ENCODE results near the gene SNAP29. TPM values are rescaled to one million over a fixed set of nuclear protein-coding genes. Genes with fewer than 3 reads are reported as not detected.
"Not testable (repeated sequence)": the region's sequence is repeated elsewhere in the genome, so short reads cannot be mapped to it uniquely, and the experiment has no call there.

SNAP29 gene
- polyA plus RNA-seq, 1 experiment: 45.5 TPM

DNA sequence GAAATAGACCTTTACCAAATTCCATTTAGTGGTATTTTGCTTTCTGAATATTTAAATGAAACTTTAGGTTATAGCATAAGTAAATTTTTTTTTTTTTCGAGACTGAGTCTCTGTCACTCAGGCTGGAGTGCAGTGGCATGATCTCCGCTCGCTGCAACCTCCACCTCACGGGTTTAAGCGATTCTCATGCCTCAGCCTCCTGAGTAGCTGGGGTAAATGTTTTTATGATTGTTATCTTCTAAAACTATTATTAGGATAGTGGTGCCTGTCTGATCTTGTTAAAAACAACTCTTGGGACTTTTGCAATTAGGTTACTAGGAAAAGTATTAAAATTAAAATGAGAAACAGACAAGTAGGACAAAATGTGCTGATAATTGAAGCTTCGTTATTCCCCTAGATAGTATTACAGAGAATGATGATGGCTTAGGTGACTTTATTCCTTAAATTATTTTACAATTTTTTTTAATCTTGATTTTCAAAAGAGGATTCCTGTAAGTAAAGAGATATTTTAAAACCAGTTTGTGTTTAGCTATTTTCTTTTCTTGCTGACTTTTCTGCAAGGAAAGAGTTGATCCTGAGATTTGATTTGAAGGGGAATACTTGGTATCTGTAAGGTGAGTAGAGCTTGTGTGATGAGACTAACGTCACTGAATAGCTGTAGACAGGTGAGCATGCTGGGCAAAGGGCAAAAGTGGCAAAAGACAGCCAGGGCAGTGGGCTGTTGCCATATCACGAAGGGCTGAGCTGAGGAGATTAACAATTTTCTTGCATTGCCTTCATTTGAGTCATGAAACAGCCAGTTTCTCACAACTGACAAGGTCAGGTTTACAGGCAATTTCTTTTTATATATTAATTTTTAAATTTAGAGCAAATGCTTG, 79.2 kb downstream of the SNAP29 start:
- no peaks in the 10 kb centered on the region for H3K27me3 ChIP-seq (ENCODE audit: control insufficient read depth, insufficient read depth, low read length)
- CTCF ChIA-PET: interaction anchor here (0.6 to 1.4 kb wide), 4 partner anchors 17 to 52 kb away, joined by 3 to 8 read pairs (median 5); partner anchors contain the start of gene CRKL
- POLR2A ChIA-PET: interaction anchor here (0.7 kb wide), 1 partner anchor 65 kb away, joined by 3 read pairs; no protein-coding TSS in a partner anchor
- H3K4me3 ChIP-seq (ENCODE audit: low read depth, low read length): no peak overlapping the region
- no peak overlapping the region for H3K27ac ChIP-seq (ENCODE audit: low read depth, low read length)
- no peaks in the 10 kb centered on the region for H3K9me3 ChIP-seq (ENCODE audit: control insufficient read depth, insufficient read depth, low read length)
- TF ChIP-seq CTCF (IDR thresholded peaks at IDR 0.05; ENCODE audit: low read depth, low read length): no peak
- no peak for DNase-seq (ENCODE audit: low read depth, low spot score)

- POLR2A ChIA-PET: interaction anchor here (0.6 to 0.7 kb wide), 4 partner anchors 18 to 517 kb away, joined by 3 to 12 read pairs (median 4); no protein-coding TSS in a partner anchor
- CTCF ChIA-PET: interaction anchor here (1.1 kb wide), 1 partner anchor 69 kb away, joined by 3 read pairs; no protein-coding TSS in a partner anchor
- not testable (repeated sequence) for H3K27me3 ChIP-seq (ENCODE audit: control insufficient read depth, insufficient read depth, low read length); H3K9me3 ChIP-seq (ENCODE audit: control insufficient read depth, insufficient read depth, low read length); H3K27ac ChIP-seq (ENCODE audit: low read depth, low read length); DNase-seq (ENCODE audit: low read depth, low spot score); H3K4me3 ChIP-seq (ENCODE audit: low read depth, low read length)
Observed at GRCh38 chr22:20939457-20940185, 80.8 kb downstream of the SNAP29 start.

- no peak overlapping the region for H3K4me3 ChIP-seq (ENCODE audit: low read depth, low read length)
- ChIA-PET CTCF (interaction anchor here (1.1 kb wide), 1 partner anchor 69 kb away, joined by 3 read pairs; no protein-coding TSS in a partner anchor), POLR2A (interaction anchor here (0.6 to 0.7 kb wide), 3 partner anchors 19 to 517 kb away, joined by 3 to 12 read pairs (median 4); no protein-coding TSS in a partner anchor)
- no peaks in the 10 kb centered on the region for H3K9me3 ChIP-seq (ENCODE audit: control insufficient read depth, insufficient read depth, low read length)
- H3K27ac ChIP-seq (ENCODE audit: low read depth, low read length): no peak overlapping the region
- DNase-seq (ENCODE audit: low read depth, low spot score): no peak
- no peaks in the 10 kb centered on the region for H3K27me3 ChIP-seq (ENCODE audit: control insufficient read depth, insufficient read depth, low read length)
- no peak for TF ChIP-seq CTCF (IDR thresholded peaks at IDR 0.05; ENCODE audit: low read depth, low read length)
Observed at GRCh38 chr22:20940186-20940651, 81.4 kb downstream of the SNAP29 start.

Other genes with a start within 250 kb of the SNAP29 start
- 0.06 and 0.09 TPM in 2 replicates for gene SERPIND1, start 84.9 kb upstream of the SNAP29 start, polyA plus RNA-seq (2011; rRNA removed)
- 27.5 and 35.8 TPM in 2 replicates for gene PI4KA, start 196 bp upstream of the SNAP29 start, polyA plus RNA-seq (2011; rRNA removed)
- 24.1 and 25.4 TPM in 2 replicates for gene CRKL, start 58.4 kb downstream of the SNAP29 start, polyA plus RNA-seq (2011; rRNA removed)
- gene AIFM3, start 108.2 kb downstream of the SNAP29 start, polyA plus RNA-seq (2011; rRNA removed): 0.15 and 0.27 TPM in 2 replicates
- 28.3 and 32.3 TPM in 2 replicates for gene LZTR1, start 123.3 kb downstream of the SNAP29 start, polyA plus RNA-seq (2011; rRNA removed)
- 12.5 and 15.1 TPM in 2 replicates for gene THAP7, start 143.1 kb downstream of the SNAP29 start, polyA plus RNA-seq (2011; rRNA removed)
- 1.7 and 1.9 TPM in 2 replicates for gene P2RX6, start 156.2 kb downstream of the SNAP29 start, polyA plus RNA-seq (2011; rRNA removed)
- 0.11 and 0.24 TPM in 2 replicates for gene SLC7A4, start 173.6 kb downstream of the SNAP29 start, polyA plus RNA-seq (2011; rRNA removed)
- not detected in 2 replicates for gene LRRC74B, start 186.9 kb downstream of the SNAP29 start, polyA plus RNA-seq (2011; rRNA removed)

All from AG04450 (cell line).